Heart right ventricle (tissue), 16 donors: Measurements from ENCODE around the gene TMEM45A. TPM values are rescaled to one million over a fixed set of nuclear protein-coding genes. Genes with fewer than 3 reads are reported as not detected.
"Not testable (repeated sequence)": the region's sequence is repeated elsewhere in the genome, so short reads cannot be mapped to it uniquely, and the experiment has no call there.

ENCODE experiments used
- ATAC-seq, 8 donors: fragments of 200-7000 bp; cut with Tn5 transposase; one replicate each; pipeline ENCODE4 v1.9.1; 2020; ENCODE audit warnings: mild to moderate bottlenecking in 8 of 8, moderate library complexity in 8 of 8, moderate number of reproducible peaks in 1 of 8
- DNase-seq, 2 donors: peaks; one replicate each; pipeline ENCODE4 v3.0.0-alpha.2; 2020
- H3K27ac ChIP-seq, 10 donors: fragments of 200-600 bp; sonication (generic) in 2 of 10; one replicate each; pipeline versions ENCODE4 v1.5.0 to v1.8.0; 2020 to 2022; ENCODE audit warnings: mild to moderate bottlenecking in 3 of 10
- H3K27me3 ChIP-seq, 7 donors: fragments of 200-600 bp; one replicate each; pipeline ENCODE4 v1.8.0; 2021 to 2022; ENCODE audit warnings: mild to moderate bottlenecking in 2 of 7
- H3K36me3 ChIP-seq, 9 donors: fragments of 200-600 bp; sonication (generic) in 1 of 9; one replicate each; pipeline versions ENCODE4 v1.5.0 to v1.8.0; 2020 to 2022; ENCODE audit warnings: mild to moderate bottlenecking in 2 of 9
- H3K4me1 ChIP-seq, 9 donors: fragments of 200-600 bp; sonication (generic) in 1 of 9; one replicate each; pipeline versions ENCODE4 v1.5.0 to v1.8.0; 2020 to 2022; ENCODE audit warnings: mild to moderate bottlenecking in 4 of 9
- H3K4me3 ChIP-seq, 10 donors: fragments of 200-600 bp; sonication (generic) in 2 of 10; one replicate each; pipeline versions ENCODE4 v1.5.0 to v1.8.0; 2020 to 2022; ENCODE audit warnings: mild to moderate bottlenecking in 7 of 10, moderate library complexity in 2 of 10
- H3K9me3 ChIP-seq, 11 donors: fragments of 200-600 bp in 10 of 11; sonication (generic) in 2 of 11; one replicate each; pipeline versions ENCODE4 v1.5.0 to v1.8.0; 2013 to 2022; ENCODE audit warnings: mild to moderate bottlenecking in 2 of 11, control low read depth in 1 of 11, moderate library complexity in 1 of 11
- WGBS, 2 donors: extraction: QIAGEN DNeasy Blood & Tissue Kit; methylation state at CpG; one replicate each; pipeline ENCODE4 v1.1.7; 2013; ENCODE audit warnings: inconsistent platforms in 1 of 2; 5-methylcytosine and 5-hydroxymethylcytosine counted together
- intact Hi-C, 10 donors: fragments of 100-400 bp; cut with DNase I; formaldehyde crosslinking; loops; one replicate each; pipeline versions ENCODE4 v1.11.1 to v1.14.2; 2022
- polyA plus RNA-seq, 2 donors: library from polyadenylated mRNA; stranded (reverse); fragments of 200-250 nt; gene quantifications; one replicate each; pipeline ENCODE4 v1.2.3, GENCODE V29; 2013
- total RNA-seq, 10 donors: library from RNA; stranded (reverse); fragmentation: NEBNext Ultra II Directional in 3 of 10; extraction: Animal tissue kit (Norgen Biotek cat#: 25700) in 3 of 10; gene quantifications; one replicate each; pipeline versions ENCODE4 v1.2.1 to v1.2.4, GENCODE V29; 2021 to 2023
- TF ChIP-seq, protein P1 (sequence below), 9 donors: fragments of 200-600 bp; sonication (generic) in 2 of 9; IDR thresholded peaks; one replicate each; pipeline versions ENCODE4 v1.5.0 to v1.8.0; 2021 to 2022; ENCODE audit warnings: antibody characterized with exemption in 9 of 9, mild to moderate bottlenecking in 5 of 9, moderate library complexity in 1 of 9
- donor health status: Arrhythmogenic right ventricular cardiomyopathy.
- donor health status: ischemic (EF 13 %, LVEDD 7.1; RV severe dilation, severe dysfunction).
- donor health status: healthy with polysubstance abuse.
- donor health status: DM: no; HTN: yes; CAD: no.
- donor health status: DM: no; HTN: no; CAD: no.
- donor health status: ischemic (EF 25% LVEDD 6.9; RV normal size, moderate dysfunction).
- donor health status: ischemic (EF 25% LVEDD 5.7; RV mildly dilated, moderate dysfunction).
- donor health status: healthy.
- donor health status: DM: yes; HTN: yes; CAD: no.
- donor health status: Ischemic cardiomyopathy.
- donor health status: ischemic (EF 35%, LVEDD 5.7; RV mildly dilated, moderate dysfunction).
- donor health status: nonischemic (EF 11% LVEDD 7.7; RV severe dilation, severe dysfunction).
- donor health status: DM: yes; HTN: yes; CAD: no.
- donor health status: PGD.
- donor health status: ischemic (EF 29% LVEDD 5.4; RV normal size, mild dysfunction).
- donor health status: nonischemic (EF 23%, LVEDD 6.1; RV moderate dilation, normal function).

TMEM45A gene
- total and polyA plus RNA-seq, 12 donors: 0.80 to 16.1 (median 2.5) TPM

DNA sequence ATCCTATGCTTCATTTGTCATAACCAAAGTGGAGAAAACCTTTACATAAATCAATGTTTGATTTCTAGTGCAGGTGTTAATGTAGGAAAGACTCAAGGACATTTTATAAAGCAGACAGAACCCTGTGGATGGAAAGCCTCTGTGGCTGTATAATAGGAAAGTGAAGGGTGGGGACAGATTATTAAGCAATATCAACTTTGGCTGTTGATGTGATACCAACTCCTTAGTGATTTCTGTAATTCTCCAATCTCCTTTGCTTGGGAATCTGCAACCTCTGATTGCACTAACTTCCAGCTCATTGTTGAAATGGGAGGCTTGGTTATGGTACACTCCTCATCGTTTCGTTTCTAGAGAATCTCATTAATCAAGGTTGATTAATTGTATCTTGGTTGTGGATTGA lies 87.7 kb downstream of the TMEM45A start:
- TF ChIP-seq, protein P1, sequence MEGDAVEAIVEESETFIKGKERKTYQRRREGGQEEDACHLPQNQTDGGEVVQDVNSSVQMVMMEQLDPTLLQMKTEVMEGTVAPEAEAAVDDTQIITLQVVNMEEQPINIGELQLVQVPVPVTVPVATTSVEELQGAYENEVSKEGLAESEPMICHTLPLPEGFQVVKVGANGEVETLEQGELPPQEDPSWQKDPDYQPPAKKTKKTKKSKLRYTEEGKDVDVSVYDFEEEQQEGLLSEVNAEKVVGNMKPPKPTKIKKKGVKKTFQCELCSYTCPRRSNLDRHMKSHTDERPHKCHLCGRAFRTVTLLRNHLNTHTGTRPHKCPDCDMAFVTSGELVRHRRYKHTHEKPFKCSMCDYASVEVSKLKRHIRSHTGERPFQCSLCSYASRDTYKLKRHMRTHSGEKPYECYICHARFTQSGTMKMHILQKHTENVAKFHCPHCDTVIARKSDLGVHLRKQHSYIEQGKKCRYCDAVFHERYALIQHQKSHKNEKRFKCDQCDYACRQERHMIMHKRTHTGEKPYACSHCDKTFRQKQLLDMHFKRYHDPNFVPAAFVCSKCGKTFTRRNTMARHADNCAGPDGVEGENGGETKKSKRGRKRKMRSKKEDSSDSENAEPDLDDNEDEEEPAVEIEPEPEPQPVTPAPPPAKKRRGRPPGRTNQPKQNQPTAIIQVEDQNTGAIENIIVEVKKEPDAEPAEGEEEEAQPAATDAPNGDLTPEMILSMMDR (IDR thresholded peaks at IDR 0.05): no peak
- no peaks in the 10 kb centered on the region for H3K4me1 ChIP-seq
- H3K36me3 ChIP-seq: no peaks in the 10 kb centered on the region
- no peak for DNase-seq
- intact Hi-C loops: no loop called here
- H3K27me3 ChIP-seq: no peaks in the 10 kb centered on the region
- H3K4me3 ChIP-seq: no peak overlapping the region
- no peaks in the 10 kb centered on the region for H3K9me3 ChIP-seq
- 44 to 49% methylated on average over 2 of the region's 2 CpGs for WGBS, 2 donors
- no peak overlapping the region for H3K27ac ChIP-seq
- ATAC-seq: no peak

DNA sequence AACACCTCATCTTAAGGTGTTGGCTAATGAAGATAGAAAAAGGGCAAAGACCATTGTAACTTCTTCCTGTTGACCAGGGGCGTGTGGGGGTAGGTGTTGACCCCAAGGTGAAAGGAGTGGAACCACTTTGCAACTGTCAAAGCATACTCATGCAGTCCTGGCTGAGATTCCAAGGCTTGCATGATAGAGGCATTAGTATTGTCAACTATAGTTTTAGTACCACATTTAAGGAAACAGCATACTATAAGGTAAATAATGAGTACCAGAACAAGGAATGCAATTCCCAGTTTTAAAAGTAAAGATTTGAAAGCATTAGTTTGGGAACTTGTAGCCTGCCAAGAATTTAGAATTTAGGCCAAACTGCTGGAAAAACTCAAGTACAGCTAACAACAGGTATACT lies 89.2 kb downstream of the TMEM45A start:
- WGBS, 2 donors: 85 to 90% methylated on average over 1 of the region's 1 CpG
- H3K9me3 ChIP-seq: no peaks in the 10 kb centered on the region
- no peak for ATAC-seq
- no peaks in the 10 kb centered on the region for H3K27me3 ChIP-seq
- H3K36me3 ChIP-seq: no peaks in the 10 kb centered on the region
- TF ChIP-seq, protein P1 (IDR thresholded peaks at IDR 0.05): no peak
- no peak overlapping the region for H3K27ac ChIP-seq
- H3K4me1 ChIP-seq: no peaks in the 10 kb centered on the region
- intact Hi-C loops: no loop called here
- DNase-seq: no peak
- H3K4me3 ChIP-seq: no peak overlapping the region

DNA sequence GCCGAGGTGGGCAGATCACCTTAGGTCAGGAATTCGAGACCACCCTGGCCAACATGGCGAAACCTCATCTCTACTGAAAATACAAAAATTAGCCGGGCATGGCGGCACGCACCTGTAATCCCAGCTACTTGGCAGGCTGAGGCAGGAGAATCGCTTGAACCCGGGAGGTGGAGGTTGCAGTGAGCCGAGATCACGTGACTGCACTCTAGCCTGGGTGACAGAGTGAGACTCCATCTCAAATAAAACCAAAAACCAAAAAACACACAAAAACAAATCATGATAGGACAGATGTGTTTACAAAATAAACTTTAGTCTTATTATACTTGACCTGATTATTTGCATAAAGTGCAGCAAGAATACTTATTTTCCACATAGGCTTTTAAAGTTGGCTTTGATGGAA lies 89.7 kb downstream of the TMEM45A start:
- intact Hi-C loops, DNase-seq, H3K9me3 ChIP-seq, H3K27ac ChIP-seq, H3K36me3 ChIP-seq, H3K4me3 ChIP-seq, H3K27me3 ChIP-seq, H3K4me1 ChIP-seq, ATAC-seq: not testable (repeated sequence)
- WGBS, 2 donors: 94 to 96% methylated on average over 10 of the region's 10 CpGs

DNA sequence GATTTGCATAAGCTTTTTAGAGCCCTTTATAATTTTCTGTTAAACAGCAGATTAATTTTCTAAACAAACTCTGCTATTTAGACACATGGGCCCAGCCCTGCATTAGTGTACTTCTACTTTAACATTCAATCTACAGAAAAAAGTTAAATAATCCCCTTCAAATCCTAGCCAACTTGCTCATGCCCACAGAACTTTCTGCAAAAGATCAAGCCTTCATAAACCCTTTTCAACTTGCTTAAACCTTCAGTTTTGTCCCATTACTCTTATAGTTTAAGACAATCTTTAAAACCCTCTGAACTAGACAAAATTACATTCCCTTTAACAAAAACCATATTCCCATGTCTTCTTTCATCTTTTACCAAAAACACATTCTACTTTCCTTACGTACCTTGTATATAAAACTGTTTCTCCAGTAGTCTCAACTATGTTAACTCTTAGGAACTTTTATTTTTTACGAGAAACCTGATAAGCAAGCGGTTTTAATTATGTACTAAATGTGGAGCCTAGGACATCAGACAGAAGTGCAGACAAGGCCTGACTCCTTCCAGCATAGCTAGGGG lies 91.8 kb downstream of the TMEM45A start:
- Histone ChIP-seq H3K27me3 (no peaks in the 10 kb centered on the region), H3K9me3 (no peaks in the 10 kb centered on the region)
- WGBS, 2 donors: 90 to 93% methylated on average over 3 of the region's 3 CpGs

DNA sequence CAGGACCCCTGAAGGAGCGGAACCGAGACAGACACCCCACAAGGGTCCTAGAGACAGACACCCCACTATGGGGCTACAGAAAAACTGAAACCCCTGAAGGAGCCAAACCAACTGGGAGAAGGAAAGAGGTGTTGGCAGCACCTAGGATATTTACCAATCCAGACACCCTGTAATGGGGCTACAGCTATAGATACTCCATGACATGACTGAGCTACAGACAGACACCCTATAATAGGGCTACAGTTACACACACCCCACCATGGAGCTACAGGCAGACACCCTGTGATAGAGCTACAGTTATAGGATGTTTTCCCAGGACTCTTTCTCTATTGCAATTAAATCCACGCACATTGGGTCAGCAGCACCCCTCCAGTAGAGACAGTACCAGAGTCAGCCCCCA lies 94.4 kb downstream of the TMEM45A start:
- Histone ChIP-seq H3K27me3 (no peaks in the 10 kb centered on the region), H3K27ac (no peak overlapping the region), H3K4me1 (peaks cover 0 to 5% (median 0%) of the 10 kb centered on the region in 9 donors), H3K4me3 (no peak overlapping the region), H3K36me3 (no peaks in the 10 kb centered on the region), H3K9me3 (no peaks in the 10 kb centered on the region)
- no peak for DNase-seq
- intact Hi-C loops: loop anchor here in 1 of 10 donors (5.0 kb wide), 1 partner anchor 125 kb away; no protein-coding TSS in a partner anchor
- ATAC-seq: no peak
- 75 to 99% methylated on average over 3 of the region's 3 CpGs for WGBS, 2 donors
- TF ChIP-seq, protein P1 (IDR thresholded peaks at IDR 0.05): no peak

More for the DNA sequence above, 91.8 kb downstream of the TMEM45A start:
- Histone ChIP-seq H3K27ac (no peak overlapping the region), H3K36me3 (no peaks in the 10 kb centered on the region), H3K4me1 (no peaks in the 10 kb centered on the region), H3K4me3 (no peak overlapping the region)
- intact Hi-C loops: no loop called here
- DNase-seq (no peak), ATAC-seq (no peak)
- TF ChIP-seq, protein P1 (IDR thresholded peaks at IDR 0.05): no peak
